SK-N-SH (cell line): ENCODE results near the gene PDE10A. TPM values are rescaled to one million over a fixed set of nuclear protein-coding genes. Genes with fewer than 3 reads are reported as not detected.

ENCODE experiments used
- CTCF ChIA-PET: fragments of 300-600, 350-600 bp; formaldehyde crosslinking; extraction: SDS; loops from one replicate; lab custom pipeline; 2021; lab: Yijun Ruan, JAX
- POLR2A ChIA-PET: fragments of 350-600 bp; sonication (Branson Sonifier 250); formaldehyde crosslinking; extraction: SDS; loops from one replicate; lab custom pipeline; 2020; ENCODE audit warnings: antibody characterized with exemption, inconsistent platforms; lab: Yijun Ruan, JAX
- DNase-seq: peaks from one replicate; pipeline ENCODE4 v3.0.0; 2012
- H2AFZ ChIP-seq: fragments of 200-600 bp; sonication (generic); 2 replicates; pipeline ENCODE4 v1.8.1; 2016; ENCODE audit warnings: antibody characterized with exemption, mild to moderate bottlenecking, low read depth
- H3F3A ChIP-seq: fragments of 200-600 bp; sonication (generic); replicated peaks from 2 replicates; pipeline ENCODE3; 2016; ENCODE audit warnings: antibody characterized with exemption, mild to moderate bottlenecking; ENCODE audit not compliant: insufficient read depth
- H3K27ac ChIP-seq, 2 experiments: fragments of 200-500 bp in 1 of 2; fragments of 200-600 bp in 1 of 2; sonication (Bioruptor generic) in 1 of 2; sonication (generic), shearing (Covaris generic) in 1 of 2; 2 replicates each; pipeline versions ENCODE4 v1.5.1 to v1.6.1; 2014 to 2016; ENCODE audit warnings: low read depth in 2 of 2, inconsistent platforms in 1 of 2, low read length in 1 of 2, mild to moderate bottlenecking in 1 of 2, mixed read lengths in 1 of 2
- H3K27me3 ChIP-seq: fragments of 200-600 bp; sonication (generic), shearing (Covaris generic); 2 replicates; pipeline ENCODE4 v1.6.1; 2016; ENCODE audit warnings: mixed run types; ENCODE audit not compliant: insufficient read depth
- H3K36me3 ChIP-seq, 2 experiments: fragments of 200-500 bp in 1 of 2; fragments of 200-600 bp in 1 of 2; sonication (Bioruptor generic) in 1 of 2; sonication (generic) in 1 of 2; replicated peaks in 1 of 2; 2 replicates each; pipeline versions ENCODE3 to v1.5.1; 2014 to 2016; ENCODE audit warnings: low read length in 1 of 2, mild to moderate bottlenecking in 1 of 2; ENCODE audit not compliant: insufficient read depth in 2 of 2, control insufficient read depth in 1 of 2
- H3K4me1 ChIP-seq, 2 experiments: fragments of 200-500 bp in 1 of 2; fragments of 200-600 bp in 1 of 2; sonication (Bioruptor generic) in 1 of 2; sonication (generic), shearing (Covaris generic) in 1 of 2; 2 replicates each; pipeline versions ENCODE4 v1.5.1 to v1.6.1; 2014 to 2016; ENCODE audit warnings: low read depth in 1 of 2, low read length in 1 of 2, mixed run types in 1 of 2; ENCODE audit not compliant: insufficient read depth in 2 of 2, control insufficient read depth in 1 of 2
- H3K4me2 ChIP-seq: fragments of 200-600 bp; sonication (generic), shearing (Covaris generic); 2 replicates; pipeline ENCODE4 v1.6.1; 2017; ENCODE audit warnings: mixed run types
- H3K4me3 ChIP-seq, 2 experiments: fragments of 200-500 bp in 1 of 2; fragments of 200-600 bp in 1 of 2; sonication (Bioruptor generic) in 1 of 2; sonication (generic), shearing (Covaris generic) in 1 of 2; 2 replicates each; pipeline versions ENCODE4 v1.5.1 to v1.8.1; 2014 to 2016; ENCODE audit warnings: low read depth in 2 of 2, inconsistent platforms in 1 of 2, low read length in 1 of 2, mild to moderate bottlenecking in 1 of 2, mixed read lengths in 1 of 2, moderate library complexity in 1 of 2
- H3K79me2 ChIP-seq: fragments of 200-600 bp; sonication (generic); 2 replicates; pipeline ENCODE4 v1.8.1; 2017; ENCODE audit warnings: mild to moderate bottlenecking; ENCODE audit not compliant: insufficient read depth
- H3K9ac ChIP-seq: fragments of 200-600 bp; sonication (generic); 2 replicates; pipeline ENCODE4 v1.6.1; 2017; ENCODE audit warnings: mixed run types
- H3K9me2 ChIP-seq: fragments of 200-600 bp; sonication (generic); 2 replicates; pipeline ENCODE4 v1.6.1; 2017; ENCODE audit warnings: mixed run types
- H3K9me3 ChIP-seq: fragments of 200-600 bp; sonication (generic); 2 replicates; pipeline ENCODE4 v1.6.1; 2017; ENCODE audit warnings: mixed run types, mild to moderate bottlenecking, moderate library complexity
- H4K20me1 ChIP-seq: fragments of 200-600 bp; sonication (generic); 2 replicates; pipeline ENCODE4 v1.6.1; 2017; ENCODE audit warnings: mild to moderate bottlenecking, mixed run types; ENCODE audit not compliant: insufficient read depth
- CHD2 ChIP-seq: fragments of 150-350 bp; IDR thresholded peaks from 2 replicates; pipeline ENCODE4 v1.6.1; 2018; ENCODE audit warnings: low read length; ENCODE audit not compliant: partially characterized antibody
- ELF1 ChIP-seq: IDR thresholded peaks from 2 replicates; pipeline ENCODE4 v1.4.0; 2012
- FOXJ3 ChIP-seq: sonication (generic); formaldehyde crosslinking; IDR thresholded peaks from 2 replicates; pipeline ENCODE4 v1.5.1; 2020; ENCODE audit warnings: mild to moderate bottlenecking, missing genetic modification reagents
- GABPA ChIP-seq: IDR thresholded peaks from 2 replicates; pipeline ENCODE4 v1.4.0; 2012; ENCODE audit warnings: low read depth, mild to moderate bottlenecking
- JUND ChIP-seq: IDR thresholded peaks from 2 replicates; pipeline ENCODE4 v1.4.0; 2012
- POLR2AphosphoS5 ChIP-seq: IDR thresholded peaks from 2 replicates; pipeline ENCODE4 v1.6.1; 2012; ENCODE audit warnings: low read depth, low read length
- RCOR1 ChIP-seq: fragments of 150-350 bp; IDR thresholded peaks from 2 replicates; pipeline ENCODE4 v1.6.1; 2017; ENCODE audit warnings: antibody characterized with exemption, low read length
- RXRA ChIP-seq: IDR thresholded peaks from 2 replicates; pipeline ENCODE4 v1.4.0; 2012; ENCODE audit warnings: low read depth, mild to moderate bottlenecking, borderline replicate concordance
- TAF1 ChIP-seq: IDR thresholded peaks from 2 replicates; pipeline ENCODE4 v1.6.1; 2012; ENCODE audit warnings: low read depth, mild to moderate bottlenecking, low read length, moderate library complexity, borderline replicate concordance
- TCF12 ChIP-seq: IDR thresholded peaks from 2 replicates; pipeline ENCODE4 v1.4.0; 2012
- TEAD4 ChIP-seq: IDR thresholded peaks from 2 replicates; pipeline ENCODE4 v1.4.0; 2012; ENCODE audit warnings: mild to moderate bottlenecking, borderline replicate concordance; ENCODE audit not compliant: insufficient read depth
- WGBS: methylation state at CpG from one replicate; pipeline ENCODE4 v1.1.6; 2017; ENCODE audit warnings: low lambda C conversion rate; 5-methylcytosine and 5-hydroxymethylcytosine counted together
- polyA plus RNA-seq, 3 experiments: library from polyadenylated mRNA; depleted of rRNA; stranded (reverse); fragments of >200 nt; gene quantifications; 2 replicates each; pipeline ENCODE4 v1.2.3, GENCODE V29; 2012
- TF ChIP-seq, protein P1 (sequence below): fragments of 150-350 bp; IDR thresholded peaks from 2 replicates; pipeline ENCODE4 v1.6.1; 2017; ENCODE audit warnings: antibody characterized with exemption, low read length, low read depth, borderline replicate concordance
- TF ChIP-seq, protein P2 (sequence below): fragments of 150-350 bp; IDR thresholded peaks from 2 replicates; pipeline ENCODE4 v1.6.1; 2016; ENCODE audit warnings: mild to moderate bottlenecking, low read depth, low read length
- TF ChIP-seq, protein P3 (sequence below): IDR thresholded peaks from 2 replicates; pipeline ENCODE4 v1.4.0; 2012; ENCODE audit warnings: low read depth, borderline replicate concordance
- TF ChIP-seq, protein P4 (sequence below): IDR thresholded peaks from 2 replicates; pipeline ENCODE4 v1.4.0; 2012; ENCODE audit warnings: low read depth

PDE10A gene
- polyA plus RNA-seq, 1 of the 3 experiments (the other 2 are of a cell fraction) = 0.43 TPM

DNA sequence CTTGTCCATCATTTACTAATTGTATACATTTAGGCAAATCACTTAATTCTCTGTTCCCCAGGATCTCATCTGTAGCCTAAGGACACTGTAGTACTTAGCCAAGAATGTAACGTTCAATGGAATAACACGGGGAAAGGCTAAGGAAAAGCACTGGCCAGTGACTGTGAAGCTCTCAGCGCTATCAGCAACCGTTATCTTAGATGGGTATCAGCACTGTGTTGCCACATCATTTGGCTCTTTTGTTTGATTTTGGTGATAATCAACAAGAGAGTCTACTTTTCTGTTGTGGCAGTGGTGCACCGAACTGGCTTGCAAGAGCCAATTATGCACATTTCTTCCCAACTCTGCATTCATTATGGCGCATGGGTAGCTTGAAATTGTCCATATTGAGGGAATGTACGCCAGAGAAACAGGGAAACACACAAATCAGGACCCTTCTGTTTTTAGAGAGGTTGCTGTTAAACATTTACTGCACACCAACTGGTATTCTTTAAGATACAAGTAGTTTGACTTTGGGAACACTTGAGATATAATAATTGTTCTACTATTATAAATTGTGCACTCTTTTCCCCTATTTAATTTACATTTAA lies 259.9 kb downstream of the PDE10A start:
- Histone ChIP-seq H3K79me2 (no peaks in the 10 kb centered on the region), H4K20me1 (no peaks in the 10 kb centered on the region), H3K4me2 (no peak overlapping the region), H2AFZ (no peak overlapping the region), H3K9me3 (no peaks in the 10 kb centered on the region), H3F3A (no peaks in the 10 kb centered on the region), H3K27ac (no peak overlapping the region), H3K36me3 (no peaks in the 10 kb centered on the region), H3K9me2 (no peaks in the 10 kb centered on the region), H3K9ac (no peak overlapping the region), H3K4me1 (no peaks in the 10 kb centered on the region), H3K4me3 (no peak overlapping the region), H3K27me3 (no peaks in the 10 kb centered on the region)
- 76% methylated on average over 7 of the region's 7 CpGs for WGBS
- no peak for TF ChIP-seq RXRA
- TF ChIP-seq RCOR1 = no peak
- TF ChIP-seq CHD2 = no peak
- TF ChIP-seq, protein P1, sequence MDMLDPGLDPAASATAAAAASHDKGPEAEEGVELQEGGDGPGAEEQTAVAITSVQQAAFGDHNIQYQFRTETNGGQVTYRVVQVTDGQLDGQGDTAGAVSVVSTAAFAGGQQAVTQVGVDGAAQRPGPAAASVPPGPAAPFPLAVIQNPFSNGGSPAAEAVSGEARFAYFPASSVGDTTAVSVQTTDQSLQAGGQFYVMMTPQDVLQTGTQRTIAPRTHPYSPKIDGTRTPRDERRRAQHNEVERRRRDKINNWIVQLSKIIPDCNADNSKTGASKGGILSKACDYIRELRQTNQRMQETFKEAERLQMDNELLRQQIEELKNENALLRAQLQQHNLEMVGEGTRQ = no peak
- no peak for TF ChIP-seq ELF1
- TF ChIP-seq, protein P2, sequence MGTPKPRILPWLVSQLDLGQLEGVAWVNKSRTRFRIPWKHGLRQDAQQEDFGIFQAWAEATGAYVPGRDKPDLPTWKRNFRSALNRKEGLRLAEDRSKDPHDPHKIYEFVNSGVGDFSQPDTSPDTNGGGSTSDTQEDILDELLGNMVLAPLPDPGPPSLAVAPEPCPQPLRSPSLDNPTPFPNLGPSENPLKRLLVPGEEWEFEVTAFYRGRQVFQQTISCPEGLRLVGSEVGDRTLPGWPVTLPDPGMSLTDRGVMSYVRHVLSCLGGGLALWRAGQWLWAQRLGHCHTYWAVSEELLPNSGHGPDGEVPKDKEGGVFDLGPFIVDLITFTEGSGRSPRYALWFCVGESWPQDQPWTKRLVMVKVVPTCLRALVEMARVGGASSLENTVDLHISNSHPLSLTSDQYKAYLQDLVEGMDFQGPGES = no peak
- TF ChIP-seq TCF12 = no peak
- no peak for TF ChIP-seq GABPA
- no peak for TF ChIP-seq FOXJ3
- no peak for TF ChIP-seq JUND
- TF ChIP-seq TEAD4 = no peak
- TF ChIP-seq TAF1 = no peak
- TF ChIP-seq, protein P3, sequence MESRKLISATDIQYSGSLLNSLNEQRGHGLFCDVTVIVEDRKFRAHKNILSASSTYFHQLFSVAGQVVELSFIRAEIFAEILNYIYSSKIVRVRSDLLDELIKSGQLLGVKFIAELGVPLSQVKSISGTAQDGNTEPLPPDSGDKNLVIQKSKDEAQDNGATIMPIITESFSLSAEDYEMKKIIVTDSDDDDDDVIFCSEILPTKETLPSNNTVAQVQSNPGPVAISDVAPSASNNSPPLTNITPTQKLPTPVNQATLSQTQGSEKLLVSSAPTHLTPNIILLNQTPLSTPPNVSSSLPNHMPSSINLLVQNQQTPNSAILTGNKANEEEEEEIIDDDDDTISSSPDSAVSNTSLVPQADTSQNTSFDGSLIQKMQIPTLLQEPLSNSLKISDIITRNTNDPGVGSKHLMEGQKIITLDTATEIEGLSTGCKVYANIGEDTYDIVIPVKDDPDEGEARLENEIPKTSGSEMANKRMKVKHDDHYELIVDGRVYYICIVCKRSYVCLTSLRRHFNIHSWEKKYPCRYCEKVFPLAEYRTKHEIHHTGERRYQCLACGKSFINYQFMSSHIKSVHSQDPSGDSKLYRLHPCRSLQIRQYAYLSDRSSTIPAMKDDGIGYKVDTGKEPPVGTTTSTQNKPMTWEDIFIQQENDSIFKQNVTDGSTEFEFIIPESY = no peak
- TF ChIP-seq POLR2AphosphoS5 = no peak
- TF ChIP-seq, protein P4, sequence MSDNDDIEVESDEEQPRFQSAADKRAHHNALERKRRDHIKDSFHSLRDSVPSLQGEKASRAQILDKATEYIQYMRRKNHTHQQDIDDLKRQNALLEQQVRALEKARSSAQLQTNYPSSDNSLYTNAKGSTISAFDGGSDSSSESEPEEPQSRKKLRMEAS = no peak
- no peak for DNase-seq
- ChIA-PET POLR2A (no interaction called here), CTCF (interaction anchor here (0.6 kb wide), 1 partner anchor 10 kb away, joined by 3 read pairs; no protein-coding TSS in a partner anchor)
